HG02840 (cell line): ENCODE data around the gene CDH4.

Experiments used
- ATAC-seq: cut with Tn5 transposase; IDR thresholded peaks from one replicate; pipeline ENCODE4 v1.9.1; 2021; ENCODE audit warnings: mild to moderate bottlenecking, moderate library complexity, moderate number of reproducible peaks; ENCODE audit not compliant: unreplicated experiment, low FRiP score

Gene CDH4

GRCh38 chr20:61731363-61732181 is 479.5 kb downstream of the CDH4 start:
- no peak for ATAC-seq

- no peak for ATAC-seq
Observed at GRCh38 chr20:61732511-61733210, 480.6 kb downstream of the CDH4 start.

DNA sequence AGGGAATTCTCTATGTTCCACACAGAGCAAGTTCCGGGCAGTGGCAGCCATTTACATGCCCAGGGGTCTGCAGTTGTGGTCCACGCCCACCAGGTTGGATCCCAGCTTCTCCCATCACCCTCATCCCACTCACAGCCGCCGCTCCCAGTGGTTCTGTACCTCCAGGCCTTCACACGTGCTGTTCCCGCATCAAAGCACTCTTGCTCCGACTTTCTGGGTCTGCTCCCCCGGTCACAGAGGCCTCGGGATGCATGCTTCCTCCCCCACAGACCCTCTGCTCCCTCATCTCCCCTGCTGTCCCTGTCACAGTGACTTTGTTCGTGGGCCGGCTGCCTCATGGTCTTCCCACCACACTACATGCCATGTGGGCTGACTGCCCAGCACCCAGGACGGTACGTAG is 481.2 kb downstream of the CDH4 start:
- ATAC-seq: no peak

- ATAC-seq: no peak
Observed at GRCh38 chr20:61733891-61734732, 482.1 kb downstream of the CDH4 start.

- no peak for ATAC-seq
Observed at GRCh38 chr20:61734733-61735502, 482.9 kb downstream of the CDH4 start.

DNA sequence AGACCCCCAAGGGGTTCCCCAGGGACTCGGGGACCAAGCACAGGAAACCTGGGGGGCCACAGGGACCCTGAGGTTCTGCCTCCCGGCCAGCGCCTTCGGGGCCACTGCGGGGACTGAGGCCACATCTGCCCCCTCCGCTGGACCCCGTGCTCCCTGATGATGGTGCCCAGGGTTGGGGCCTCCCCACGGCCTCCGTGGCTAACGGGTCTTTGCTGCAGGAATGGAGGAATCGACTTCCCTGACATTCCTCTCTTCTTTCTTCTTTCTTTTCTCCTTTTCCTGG is 483.4 kb downstream of the CDH4 start:
- ATAC-seq: no peak

GRCh38 chr20:61736001-61736635 is 484.1 kb downstream of the CDH4 start:
- ATAC-seq: no peak

GRCh38 chr20:61736751-61737310 is 484.8 kb downstream of the CDH4 start:
- ATAC-seq: no peak

DNA sequence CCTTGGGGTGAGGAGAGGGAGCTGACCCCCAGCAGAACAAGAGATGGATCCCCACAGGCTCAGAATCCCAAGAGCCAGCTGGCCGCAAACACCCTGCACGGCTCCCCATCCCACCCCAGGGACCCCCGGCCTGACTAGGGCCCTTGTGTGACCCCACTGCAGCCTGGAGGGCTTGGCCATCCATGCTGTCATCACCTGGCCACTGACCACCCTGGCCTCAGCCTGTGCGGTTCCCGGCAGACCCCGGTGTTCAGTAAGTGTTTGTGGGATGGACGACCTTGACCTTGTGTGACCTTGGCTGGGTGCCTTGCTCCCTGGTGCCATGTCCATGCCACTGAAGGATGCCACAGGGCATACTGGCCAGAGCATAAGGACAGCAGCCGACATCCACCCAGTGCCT is 485.3 kb downstream of the CDH4 start:
- ATAC-seq: no peak

- ATAC-seq: no peak
Observed at GRCh38 chr20:61737812-61738443, 485.9 kb downstream of the CDH4 start.

GRCh38 chr20:61738601-61739069 is 486.6 kb downstream of the CDH4 start:
- ATAC-seq: no peak

DNA sequence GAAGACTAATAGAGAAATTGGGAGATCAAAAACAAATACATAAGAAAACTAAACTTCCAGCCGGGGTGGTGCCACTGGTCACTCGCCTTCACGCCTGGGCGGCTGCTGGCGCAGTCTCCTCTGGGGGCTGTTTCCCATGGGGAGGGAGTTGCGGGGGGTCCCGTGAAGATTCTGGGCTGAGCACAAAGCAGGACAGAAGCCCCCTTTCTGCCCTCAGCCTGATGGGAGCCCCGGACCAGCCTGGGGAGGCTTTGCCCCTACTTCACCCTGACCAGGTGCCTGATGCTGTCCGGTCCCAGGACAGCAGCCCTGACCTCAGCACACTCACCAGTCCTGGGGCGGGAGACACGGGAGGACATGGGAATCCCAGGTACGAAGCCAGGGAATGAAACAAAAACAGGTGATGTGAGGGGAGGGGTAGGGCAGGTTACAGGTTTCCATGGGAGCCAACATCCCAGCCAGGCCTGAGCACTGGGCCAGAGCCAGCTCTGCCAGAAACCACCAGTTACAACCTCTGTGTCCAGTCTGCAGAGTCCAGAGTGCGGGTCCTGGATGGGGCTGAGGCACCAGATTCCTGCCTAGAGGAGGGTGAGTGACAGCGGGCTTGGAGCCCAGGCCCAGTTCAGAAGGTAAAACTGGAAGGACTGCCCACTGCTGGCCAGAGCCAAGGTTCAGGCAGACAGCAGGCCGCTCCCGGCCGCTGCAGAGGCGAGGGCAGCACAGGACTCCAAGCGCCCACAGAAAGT is 487.2 kb downstream of the CDH4 start:
- ATAC-seq: no peak

- no peak for ATAC-seq
Observed at GRCh38 chr20:61739832-61740118, 487.7 kb downstream of the CDH4 start.

DNA sequence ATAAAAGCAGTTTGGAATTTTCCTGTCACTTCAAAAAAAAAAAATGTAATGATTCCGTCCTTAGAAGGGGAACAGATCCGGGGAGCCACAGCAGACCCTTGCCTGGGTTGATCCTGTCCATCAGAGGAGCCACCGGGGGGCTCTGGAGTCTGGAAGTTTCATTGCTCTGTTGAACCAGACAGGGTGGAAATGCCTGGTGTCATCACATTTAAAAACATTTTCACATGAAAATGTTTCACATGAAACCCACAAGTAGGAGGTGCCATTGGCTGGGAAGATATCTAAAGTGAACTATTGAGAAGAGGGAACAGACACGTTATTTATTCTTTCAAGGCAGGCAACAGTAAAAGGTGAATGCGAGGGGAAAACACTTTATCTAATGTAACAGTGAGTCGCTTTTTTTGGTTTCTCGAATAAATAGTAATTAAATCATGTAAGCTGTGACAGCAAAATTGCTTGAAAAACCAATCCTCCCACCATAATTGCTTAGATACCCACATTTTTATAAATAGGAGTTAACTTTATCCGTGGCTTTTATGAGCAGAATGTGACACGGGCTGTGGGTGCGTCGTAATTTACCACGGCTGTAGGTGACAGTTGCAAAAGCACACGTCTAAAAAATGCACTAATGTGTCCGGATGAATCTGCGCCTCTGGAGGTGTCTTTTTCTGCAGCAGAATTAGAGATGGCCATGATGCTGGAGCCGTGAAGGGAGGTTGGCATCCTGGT is 490.2 kb downstream of the CDH4 start:
- no peak for ATAC-seq

- no peak for ATAC-seq
Observed at GRCh38 chr20:61743606-61744005, 491.5 kb downstream of the CDH4 start.

DNA sequence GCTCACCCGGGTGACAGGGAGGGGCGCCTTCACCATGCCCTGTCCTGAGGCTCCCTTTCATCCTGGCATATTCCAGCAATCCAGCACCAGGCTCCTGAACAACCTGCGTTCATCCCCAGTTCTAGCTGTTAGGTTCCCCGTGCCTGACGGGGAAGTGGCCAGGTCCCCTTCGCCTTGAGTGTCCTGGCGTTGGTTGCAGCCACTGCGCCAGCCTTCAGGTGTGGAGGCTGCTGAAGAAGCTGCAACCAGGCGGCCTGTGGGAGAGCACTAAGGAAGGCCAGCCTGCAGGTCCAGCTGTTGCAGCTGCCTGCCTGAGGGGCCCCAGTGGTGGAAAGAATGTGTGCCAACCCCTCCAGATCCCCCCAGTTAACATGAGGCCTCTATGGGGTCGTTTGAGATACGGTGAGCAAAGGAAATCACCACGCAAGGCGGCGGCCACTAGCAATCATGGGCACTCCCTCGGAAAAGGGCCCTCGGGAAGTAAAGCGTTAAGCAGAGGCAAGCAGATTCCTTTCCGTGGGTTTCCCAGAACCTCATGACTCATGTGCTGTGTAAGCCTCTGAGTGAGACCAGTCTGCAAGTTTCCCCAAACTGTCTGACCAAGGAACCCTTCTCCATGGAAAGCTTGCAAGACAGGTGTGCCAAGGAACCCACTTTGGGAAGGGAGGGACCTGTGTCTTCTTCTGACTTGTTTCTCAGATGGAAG is 492.8 kb downstream of the CDH4 start:
- ATAC-seq: no peak

DNA sequence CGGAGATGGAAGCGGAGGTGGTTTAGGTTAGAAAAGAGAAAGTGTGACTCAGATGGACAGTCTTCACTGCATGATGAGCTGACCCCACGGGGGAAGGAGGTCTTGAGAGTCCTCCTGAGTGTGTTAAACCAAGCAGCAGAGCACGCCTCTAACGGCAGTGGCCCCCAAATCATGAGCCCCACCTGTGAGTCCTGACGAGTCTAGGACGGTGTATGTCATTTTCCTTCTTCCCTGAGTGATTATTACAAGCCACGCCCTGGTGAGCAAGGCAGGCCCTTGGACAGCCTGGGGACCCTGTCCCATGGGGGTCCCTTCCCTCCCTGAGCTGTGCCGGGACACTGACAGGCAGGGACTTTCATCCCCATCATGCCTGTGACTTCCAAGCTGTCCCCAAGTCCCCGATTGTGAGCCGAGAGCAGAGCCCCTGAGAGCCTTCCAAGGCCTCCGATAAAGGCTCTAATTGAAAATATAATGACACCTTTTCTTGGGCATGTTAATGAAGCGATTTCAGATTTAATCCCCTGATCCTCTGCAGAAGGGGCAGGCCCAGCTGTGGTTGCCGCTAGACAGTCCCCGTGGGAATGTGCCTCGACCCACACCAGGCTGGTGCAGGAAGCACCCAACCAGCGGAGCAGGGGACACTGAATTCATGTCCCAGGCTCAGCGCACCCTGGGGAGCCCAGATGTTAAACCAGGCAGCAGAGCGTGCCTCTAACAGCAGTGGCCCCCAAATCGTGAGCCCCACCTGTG is 493.5 kb downstream of the CDH4 start:
- ATAC-seq: no peak
